Cardiac muscle cell (in vitro differentiated cells and primary cell): Measurements from ENCODE around the gene UBE2J2. TPM values are rescaled to one million over a fixed set of nuclear protein-coding genes. Genes with fewer than 3 reads are reported as not detected.

Experiments used
- DNase-seq, 2 donors: peaks; one replicate each; pipeline versions ENCODE4 v3.0.0 to v3.0.0-alpha.2; 2010 to 2017; ENCODE audit warnings: low read depth in 1 of 2, low spot score in 1 of 2
- H3K27ac ChIP-seq: fragments of 200-600 bp; sonication (generic); 2 replicates; pipeline ENCODE4 v1.5.1; 2016
- H3K27me3 ChIP-seq: fragments of 200-600 bp; sonication (generic); 2 replicates; pipeline ENCODE4 v1.6.0; 2016; ENCODE audit warnings: control low read depth
- H3K36me3 ChIP-seq: fragments of 200-600 bp; sonication (generic); 2 replicates; pipeline ENCODE4 v1.5.1; 2016; ENCODE audit warnings: control low read depth
- H3K4me1 ChIP-seq: fragments of 200-600 bp; sonication (generic); 2 replicates; pipeline ENCODE4 v1.8.1; 2017; ENCODE audit warnings: low read depth, mild to moderate bottlenecking, mixed run types
- H3K4me3 ChIP-seq: fragments of 200-600 bp; sonication (generic); 2 replicates; pipeline ENCODE4 v1.5.1; 2016; ENCODE audit warnings: mild to moderate bottlenecking
- H3K9me3 ChIP-seq: fragments of 200-600 bp; sonication (generic); 2 replicates; pipeline ENCODE4 v1.5.1; 2017; ENCODE audit warnings: low read depth, mild to moderate bottlenecking, control low read depth
- polyA plus RNA-seq: library from polyadenylated mRNA; unstranded; fragments of >200 nt; fragmentation: Nextera tagmentation; extraction: Ambion mirVana; gene quantifications from 2 replicates; pipeline ENCODE4 v1.2.1, GENCODE V29; 2016
- total RNA-seq: library from RNA; depleted of rRNA; stranded (reverse); fragments of >200 nt; gene quantifications from 2 replicates; pipeline ENCODE4 v1.2.3, GENCODE V29; 2016
- TF ChIP-seq, protein P1 (sequence below): IDR thresholded peaks from 2 replicates; pipeline ENCODE4 v1.5.1; 2012; ENCODE audit warnings: low read depth, mild to moderate bottlenecking, low read length

The UBE2J2 gene
- total and polyA plus RNA-seq, 2 experiments from 2014 or later, result 64.2 to 87.3 TPM

DNA sequence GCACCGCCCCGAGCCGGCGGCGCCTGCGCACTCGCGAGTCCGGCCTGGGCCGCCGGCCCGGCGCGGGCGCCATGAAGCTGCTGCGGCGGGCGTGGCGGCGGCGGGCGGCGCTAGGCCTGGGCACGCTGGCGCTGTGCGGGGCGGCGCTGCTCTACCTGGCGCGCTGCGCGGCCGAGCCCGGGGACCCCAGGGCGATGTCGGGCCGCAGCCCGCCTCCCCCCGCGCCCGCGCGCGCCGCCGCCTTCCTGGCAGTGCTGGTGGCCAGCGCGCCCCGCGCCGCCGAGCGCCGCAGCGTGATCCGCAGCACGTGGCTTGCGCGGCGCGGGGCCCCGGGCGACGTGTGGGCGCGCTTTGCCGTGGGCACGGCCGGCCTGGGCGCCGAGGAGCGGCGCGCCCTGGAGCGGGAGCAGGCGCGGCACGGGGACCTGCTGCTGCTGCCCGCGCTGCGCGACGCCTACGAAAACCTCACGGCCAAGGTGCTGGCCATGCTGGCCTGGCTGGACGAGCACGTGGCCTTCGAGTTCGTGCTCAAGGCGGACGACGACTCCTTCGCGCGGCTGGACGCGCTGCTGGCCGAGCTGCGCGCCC, 41.4 kb downstream of the UBE2J2 start, which contains the start of gene B3GALT6:
TSS of gene B3GALT6 (plus strand) at position 30 of the 588 bp plus-strand sequence. CDS start at position 72, 42 bp downstream.
- peak within 1 kb of the TSS; percentile 91 for H3K27ac ChIP-seq
- no peak for DNase-seq
- H3K4me3 ChIP-seq, result peak within 1 kb of the TSS; percentile 96
- H3K9me3 ChIP-seq, result no peaks in the 10 kb centered on the region
- no peaks in the 10 kb centered on the region for H3K27me3 ChIP-seq
- TF ChIP-seq, protein P1, sequence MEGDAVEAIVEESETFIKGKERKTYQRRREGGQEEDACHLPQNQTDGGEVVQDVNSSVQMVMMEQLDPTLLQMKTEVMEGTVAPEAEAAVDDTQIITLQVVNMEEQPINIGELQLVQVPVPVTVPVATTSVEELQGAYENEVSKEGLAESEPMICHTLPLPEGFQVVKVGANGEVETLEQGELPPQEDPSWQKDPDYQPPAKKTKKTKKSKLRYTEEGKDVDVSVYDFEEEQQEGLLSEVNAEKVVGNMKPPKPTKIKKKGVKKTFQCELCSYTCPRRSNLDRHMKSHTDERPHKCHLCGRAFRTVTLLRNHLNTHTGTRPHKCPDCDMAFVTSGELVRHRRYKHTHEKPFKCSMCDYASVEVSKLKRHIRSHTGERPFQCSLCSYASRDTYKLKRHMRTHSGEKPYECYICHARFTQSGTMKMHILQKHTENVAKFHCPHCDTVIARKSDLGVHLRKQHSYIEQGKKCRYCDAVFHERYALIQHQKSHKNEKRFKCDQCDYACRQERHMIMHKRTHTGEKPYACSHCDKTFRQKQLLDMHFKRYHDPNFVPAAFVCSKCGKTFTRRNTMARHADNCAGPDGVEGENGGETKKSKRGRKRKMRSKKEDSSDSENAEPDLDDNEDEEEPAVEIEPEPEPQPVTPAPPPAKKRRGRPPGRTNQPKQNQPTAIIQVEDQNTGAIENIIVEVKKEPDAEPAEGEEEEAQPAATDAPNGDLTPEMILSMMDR, result no peak
- H3K36me3 ChIP-seq, result no peaks in the 10 kb centered on the region
- H3K4me1 ChIP-seq, result peaks cover 18% of the 10 kb centered on the region

DNA sequence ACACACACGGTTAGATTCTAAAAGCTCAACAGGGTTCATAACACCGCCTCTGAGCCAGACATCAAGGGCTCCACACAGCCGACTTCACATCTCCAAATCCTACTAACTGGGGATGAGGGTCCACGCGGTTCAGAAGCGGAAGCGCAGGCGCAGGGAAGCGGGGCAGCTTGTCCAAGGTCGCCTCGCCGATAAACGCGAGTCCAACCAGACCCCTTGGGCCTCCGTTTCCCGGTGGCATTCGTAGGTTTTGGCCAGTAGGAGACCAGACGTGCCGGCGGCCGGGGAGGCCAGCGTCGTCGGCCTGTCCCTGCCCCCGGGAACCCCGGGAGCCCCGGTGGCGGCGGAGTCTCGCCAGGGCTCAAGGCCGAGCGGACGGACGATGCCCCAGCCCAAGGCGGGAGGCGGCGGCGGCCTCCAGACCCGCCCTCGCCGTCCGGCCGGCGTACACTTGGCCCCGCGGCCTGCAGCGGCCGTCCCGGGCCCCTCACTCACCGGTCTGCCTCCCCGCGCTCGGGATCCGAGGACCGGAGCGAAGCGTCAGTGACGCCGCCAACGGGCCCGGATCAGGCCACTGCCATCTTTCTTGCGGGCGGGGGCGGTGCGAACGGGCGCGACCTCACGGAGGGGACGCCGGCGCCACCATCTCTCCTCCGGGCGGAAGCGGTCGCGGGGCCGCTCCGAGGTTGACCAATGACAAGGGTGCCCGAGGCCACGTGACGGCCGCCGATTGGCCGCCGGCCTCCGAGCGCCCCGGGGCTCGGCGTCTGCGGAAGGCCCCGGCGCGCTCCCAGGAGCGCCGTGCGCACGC, 42.0 kb downstream of the UBE2J2 start, which contains the start of gene SDF4:
TSS of gene SDF4 (minus strand) at position 602 of the 808 bp plus-strand sequence. CDS start 3,229 bp downstream, outside the sequence.
- no peaks in the 10 kb centered on the region for H3K9me3 ChIP-seq
- TF ChIP-seq, protein P1, result no peak
- H3K27me3 ChIP-seq, result no peaks in the 10 kb centered on the region
- H3K4me1 ChIP-seq, result peaks cover 18% of the 10 kb centered on the region
- peak within 1 kb of the TSS; percentile 96 for H3K4me3 ChIP-seq
- peak within 1 kb of the TSS; percentile 91 for H3K27ac ChIP-seq
- DNase-seq, result peak; percentile 97 to 98
- H3K36me3 ChIP-seq, result no peaks in the 10 kb centered on the region

DNA sequence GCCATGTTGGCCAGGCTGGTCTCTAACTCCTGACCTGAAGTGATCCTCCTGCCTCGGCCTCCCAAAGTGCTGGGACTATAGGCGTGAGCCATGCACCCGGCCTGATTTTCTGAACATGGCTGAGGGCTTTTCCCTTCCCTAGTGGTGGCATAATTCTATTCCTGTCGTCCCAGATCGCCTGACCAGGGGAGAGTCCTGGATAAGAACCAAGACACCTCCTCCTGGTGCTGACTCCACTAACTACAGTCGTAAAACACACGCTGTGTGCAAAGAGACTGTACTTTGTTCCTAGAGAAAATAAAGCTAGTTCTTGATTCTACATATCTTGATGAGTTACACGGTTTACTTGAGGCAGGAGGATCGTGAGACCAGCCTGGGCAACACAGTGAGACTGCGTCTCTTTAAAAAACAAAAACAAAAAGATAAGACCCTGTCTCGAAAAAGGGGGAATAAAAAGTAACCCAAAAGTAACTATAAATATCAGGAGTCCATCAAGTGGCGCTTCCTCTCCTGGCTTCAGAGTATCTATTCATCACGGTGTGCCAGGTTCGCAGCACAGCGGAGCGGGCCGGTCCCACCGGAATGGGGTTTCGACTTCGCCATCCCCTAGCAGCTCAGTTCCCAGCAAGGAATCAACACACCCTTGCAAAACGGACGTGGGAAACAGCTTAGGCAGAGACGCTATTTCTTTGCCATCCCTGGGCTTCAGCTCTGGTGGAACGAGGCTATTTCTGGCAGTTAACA, 42.8 kb downstream of the UBE2J2 start:
- Histone ChIP-seq H3K9me3 (no peaks in the 10 kb centered on the region), H3K27ac (peak overlapping the region; percentile 91), H3K4me3 (peak overlapping the region; percentile 96), H3K36me3 (no peaks in the 10 kb centered on the region), H3K4me1 (peaks cover 18% of the 10 kb centered on the region), H3K27me3 (no peaks in the 10 kb centered on the region)
- TF ChIP-seq, protein P1, result peak; percentile 35
- peak in 1 of 2 donors; percentile 66 for DNase-seq

DNA sequence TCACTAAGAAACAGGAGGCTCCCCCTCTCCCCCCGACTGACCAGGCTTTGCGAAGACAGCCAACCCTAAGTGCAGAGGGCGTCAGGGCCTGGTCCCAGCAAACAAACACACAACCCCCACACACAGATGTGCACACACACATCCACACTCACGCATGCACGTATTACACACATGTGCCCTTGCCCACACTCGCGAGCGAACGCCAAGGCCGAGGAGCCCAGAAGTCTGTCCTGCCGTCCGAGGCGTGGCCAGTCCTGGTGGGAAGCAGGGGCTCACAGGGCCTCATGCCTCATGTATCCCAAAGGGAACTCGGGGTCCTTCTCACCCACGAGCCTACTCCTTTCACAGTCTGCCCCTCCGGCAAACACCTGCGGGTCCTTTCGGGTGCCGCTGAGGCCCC, 43.9 kb downstream of the UBE2J2 start:
- H3K4me1 ChIP-seq, result peaks cover 18% of the 10 kb centered on the region
- no peaks in the 10 kb centered on the region for H3K9me3 ChIP-seq
- H3K27me3 ChIP-seq, result no peaks in the 10 kb centered on the region
- H3K4me3 ChIP-seq, result no peak overlapping the region
- H3K27ac ChIP-seq, result no peak overlapping the region
- TF ChIP-seq, protein P1, result no peak
- H3K36me3 ChIP-seq, result no peaks in the 10 kb centered on the region
- DNase-seq, result no peak

DNA sequence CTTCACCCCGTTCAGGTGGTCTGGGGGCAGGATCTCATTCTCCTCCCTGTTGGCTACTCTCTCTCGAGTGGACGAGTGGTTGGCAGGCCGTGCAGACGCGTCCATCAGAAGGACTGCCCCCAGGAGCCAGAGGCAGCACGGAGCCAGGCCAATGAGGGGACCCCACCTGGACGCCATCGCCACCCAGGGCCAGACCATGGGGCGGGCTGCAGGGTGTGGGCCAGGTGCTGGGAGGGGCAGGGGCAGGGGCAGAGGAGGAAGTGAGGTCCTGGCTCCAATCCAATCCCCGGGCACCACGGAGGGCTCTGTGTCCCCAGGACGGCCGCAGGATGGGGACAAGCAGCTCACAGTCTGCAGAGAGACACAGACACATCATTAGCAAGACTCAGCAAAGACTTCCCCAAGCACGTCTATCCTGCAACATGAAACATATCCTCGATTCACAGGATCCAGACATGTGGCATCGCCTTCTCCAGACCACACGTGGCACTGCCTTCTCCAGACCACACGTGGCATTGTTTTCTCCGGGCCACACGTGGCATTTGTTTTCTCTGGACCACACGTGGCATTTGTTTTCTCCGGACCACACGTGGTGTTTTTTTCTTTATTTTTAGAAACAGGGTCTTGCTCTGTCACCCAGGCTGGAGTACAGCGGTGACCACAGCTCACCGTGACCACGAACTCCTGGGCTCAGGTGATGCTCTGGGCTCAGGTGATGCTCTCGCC, 44.9 kb downstream of the UBE2J2 start:
- no peak overlapping the region for H3K4me3 ChIP-seq
- TF ChIP-seq, protein P1, result no peak
- peaks cover 18% of the 10 kb centered on the region for H3K4me1 ChIP-seq
- H3K9me3 ChIP-seq, result no peaks in the 10 kb centered on the region
- no peak overlapping the region for H3K27ac ChIP-seq
- H3K27me3 ChIP-seq, result no peaks in the 10 kb centered on the region
- peaks cover under 1% of the 10 kb centered on the region for H3K36me3 ChIP-seq
- no peak for DNase-seq
